KMS-11 (cell line): ENCODE measurements around the gene C2orf92.
A peak's percentile ranks its signal among the peaks of the same experiment; 100 is the strongest.

Experiments used
- H2AFZ ChIP-seq: fragments of 200-600 bp; sonication (generic); 2 replicates; pipeline ENCODE4 v1.6.1; 2016; ENCODE audit warnings: antibody characterized with exemption, mixed run types, low read depth
- H3K27ac ChIP-seq: fragments of 200-600 bp; sonication (generic); 2 replicates; pipeline ENCODE4 v1.6.1; 2016; ENCODE audit warnings: mild to moderate bottlenecking, mixed run types
- H3K27me3 ChIP-seq: fragments of 200-600 bp; sonication (generic); 2 replicates; pipeline ENCODE4 v1.6.1; 2017; ENCODE audit warnings: mild to moderate bottlenecking, low read depth, mixed run types, moderate library complexity; ENCODE audit not compliant: insufficient read depth
- H3K36me3 ChIP-seq: fragments of 200-600 bp; sonication (generic); 2 replicates; pipeline ENCODE4 v1.6.1; 2017; ENCODE audit warnings: mild to moderate bottlenecking, mixed run types; ENCODE audit not compliant: insufficient read depth
- H3K4me1 ChIP-seq: fragments of 200-600 bp; sonication (generic); 2 replicates; pipeline ENCODE4 v1.6.1; 2016; ENCODE audit warnings: mild to moderate bottlenecking, low read depth, mixed run types; ENCODE audit not compliant: poor library complexity, severe bottlenecking
- H3K4me2 ChIP-seq: fragments of 200-600 bp; sonication (generic); 2 replicates; pipeline ENCODE4 v1.7.0; 2016; ENCODE audit warnings: mild to moderate bottlenecking, mixed run types
- H3K4me3 ChIP-seq: fragments of 200-600 bp; sonication (generic); IDR thresholded peaks from 2 replicates; pipeline ENCODE4 v1.6.1; 2017; ENCODE audit warnings: low read depth, low read length, mixed read lengths; ENCODE audit not compliant: insufficient read depth
- H3K79me2 ChIP-seq: fragments of 200-600 bp; sonication (generic); 2 replicates; pipeline ENCODE4 v1.6.1; 2016; ENCODE audit warnings: low read depth, mixed run types; ENCODE audit not compliant: insufficient read depth
- H3K9ac ChIP-seq: fragments of 200-600 bp; sonication (generic); 2 replicates; pipeline ENCODE4 v1.6.1; 2016; ENCODE audit warnings: mild to moderate bottlenecking, mixed run types
- H4K20me1 ChIP-seq: fragments of 200-600 bp; sonication (generic); 2 replicates; pipeline ENCODE4 v1.6.1; 2016; ENCODE audit warnings: mild to moderate bottlenecking, mixed run types; ENCODE audit not compliant: insufficient read depth
- CTCF ChIP-seq: fragments of 200-600 bp; sonication (generic); conservative IDR thresholded peaks from 2 replicates; pipeline ENCODE4 v1.6.1; 2017; ENCODE audit warnings: low read depth, mild to moderate bottlenecking, antibody characterized with exemption, low read length, moderate library complexity, mixed read lengths

Gene C2orf92

GRCh38 chr2:97645112-97645694 is 24.3 kb upstream of the C2orf92 start:
- peak overlapping the region; percentile 90; the same call in 1 of the 2 replicates for H3K9ac ChIP-seq
- H3K27me3 ChIP-seq, result no peaks in the 10 kb centered on the region

GRCh38 chr2:97645695-97646629 is 23.6 kb upstream of the C2orf92 start, which contains the start of gene COX5B:
Gene COX5B (plus strand): TSS chr2:97646062. CDS start chr2:97646087, 25 bp downstream.
- peak within 1 kb of the TSS; percentile 81 for H3K4me3 ChIP-seq
- H3K27me3 ChIP-seq, result no peaks in the 10 kb centered on the region
- 0 out of 2 replicates have a peak, but pooled peaks cover 4% of the 10 kb centered on the region for H3K36me3 ChIP-seq
- H2AFZ ChIP-seq, result peak within 1 kb of the TSS; percentile 99
- H4K20me1 ChIP-seq, result no peaks in the 10 kb centered on the region
- TF ChIP-seq CTCF, result no peak
- H3K4me1 ChIP-seq, result peaks cover 9% of the 10 kb centered on the region
- peak within 1 kb of the TSS; percentile 90 for H3K9ac ChIP-seq
- peak within 1 kb of the TSS; percentile 58 for H3K27ac ChIP-seq
- peak within 1 kb of the TSS; percentile 99 for H3K4me2 ChIP-seq
- peaks cover 14% of the 10 kb centered on the region for H3K79me2 ChIP-seq

More at GRCh38 chr2:97645112-97645694, 24.3 kb upstream of the C2orf92 start:
- Histone ChIP-seq H2AFZ (peak overlapping the region; percentile 99), H3K4me3 (no peak overlapping the region), H3K27ac (peak overlapping the region; percentile 25; the same call in 1 of the 2 replicates), H3K4me2 (peak overlapping the region; percentile 99), H3K79me2 (peaks cover 14% of the 10 kb centered on the region), H3K36me3 (0 out of 2 replicates have a peak, but pooled peaks cover 4% of the 10 kb centered on the region), H4K20me1 (no peaks in the 10 kb centered on the region), H3K4me1 (peaks cover 9% of the 10 kb centered on the region)
- no peak for TF ChIP-seq CTCF

- TF ChIP-seq CTCF, result no peak
- Histone ChIP-seq H4K20me1 (no peaks in the 10 kb centered on the region), H3K79me2 (peaks cover 14% of the 10 kb centered on the region), H3K27ac (no peak overlapping the region), H3K4me3 (peak overlapping the region; percentile 81), H2AFZ (no peak overlapping the region), H3K4me2 (peak overlapping the region; percentile 43), H3K27me3 (no peaks in the 10 kb centered on the region), H3K4me1 (peaks cover 9% of the 10 kb centered on the region), H3K36me3 (0 out of 2 replicates have a peak, but pooled peaks cover 4% of the 10 kb centered on the region), H3K9ac (no peak overlapping the region; the same call in 1 of the 2 replicates)
Observed at GRCh38 chr2:97646977-97647376, 22.5 kb upstream of the C2orf92 start.

- H3K36me3 ChIP-seq, result 0 out of 2 replicates have a peak, but pooled peaks cover 4% of the 10 kb centered on the region
Observed at GRCh38 chr2:97651114-97651513, 18.4 kb upstream of the C2orf92 start.

More at GRCh38 chr2:97651114-97651513, 18.4 kb upstream of the C2orf92 start:
- Histone ChIP-seq H4K20me1 (no peaks in the 10 kb centered on the region), H3K4me2 (no peak overlapping the region), H3K4me1 (peaks cover 9% of the 10 kb centered on the region), H3K4me3 (no peak overlapping the region), H3K27me3 (no peaks in the 10 kb centered on the region), H3K79me2 (peaks cover 12% of the 10 kb centered on the region), H3K27ac (no peak overlapping the region), H3K9ac (no peak overlapping the region), H2AFZ (no peak overlapping the region)
- no peak for TF ChIP-seq CTCF
